Neural progenitor cell (in vitro differentiated cells): ENCODE results near the gene BBS9.

ENCODE experiments used
- CTCF ChIP-seq: fragments of 200-600 bp; sonication (generic); IDR thresholded peaks from 2 replicates; pipeline ENCODE4 v1.5.1; 2017; ENCODE audit warnings: antibody characterized with exemption, mild to moderate bottlenecking
- EZH2phosphoT487 ChIP-seq: fragments of 200-600 bp; sonication (generic); IDR thresholded peaks from 2 replicates; pipeline ENCODE4 v1.6.1; 2017; ENCODE audit warnings: antibody characterized with exemption

GRCh38 chr7:33420311-33420940, 291.1 kb downstream of the BBS9 start:
- TF ChIP-seq CTCF (no peak), EZH2phosphoT487 (no peak)
